Measurements from ENCODE around the gene RPN2.

GRCh38 chr20:37133952-37134351, 45.2 kb upstream of the RPN2 start:
- TF ChIP-seq CTCF (conservative IDR thresholded peaks at IDR 0.05; ENCODE audit: low read depth, low read length) (no peak), EZH2 (IDR thresholded peaks at IDR 0.05; ENCODE audit: low read length, unreplicated experiment) (no peak), EZH2phosphoT487 (IDR thresholded peaks at IDR 0.05; ENCODE audit: borderline replicate concordance, low read length) (no peak)

Data from PC-3 (cell line).